H9 (cell line): Measurements from ENCODE around the gene STOX2. TPM values are rescaled to one million over a fixed set of nuclear protein-coding genes. Genes with fewer than 3 reads are reported as not detected.

Source experiments
- DNase-seq: peaks from one replicate; pipeline ENCODE4 v3.0.0-alpha.2; 2017
- H2AFZ ChIP-seq: one replicate; pipeline ENCODE4 v1.6.1; 2013; ENCODE audit warnings: mild to moderate bottlenecking, low read length, control low read depth, moderate library complexity
- H2AK5ac ChIP-seq: 2 replicates; pipeline ENCODE4 v1.6.1; 2013; ENCODE audit warnings: low read length, control low read depth, mixed read lengths; ENCODE audit not compliant: insufficient read length
- H2BK120ac ChIP-seq: one replicate; pipeline ENCODE4 v1.6.1; 2013; ENCODE audit warnings: low read depth, mild to moderate bottlenecking, low read length, control low read depth, inconsistent platforms; ENCODE audit not compliant: poor library complexity, severe bottlenecking
- H2BK12ac ChIP-seq: 2 replicates; pipeline ENCODE4 v1.6.1; 2013; ENCODE audit warnings: low read length, control low read depth, mixed read lengths, low read depth; ENCODE audit not compliant: insufficient read length
- H2BK15ac ChIP-seq: 2 replicates; pipeline ENCODE4 v1.6.1; 2013; ENCODE audit warnings: low read depth, low read length, control low read depth
- H2BK20ac ChIP-seq: one replicate; pipeline ENCODE4 v1.6.1; 2013; ENCODE audit warnings: low read depth, mild to moderate bottlenecking, low read length, control low read depth, inconsistent platforms; ENCODE audit not compliant: poor library complexity, severe bottlenecking
- H2BK5ac ChIP-seq: 2 replicates; pipeline ENCODE4 v1.6.1; 2013; ENCODE audit warnings: low read length, control low read depth, mixed read lengths; ENCODE audit not compliant: insufficient read length
- H3K14ac ChIP-seq: 2 replicates; pipeline ENCODE4 v1.6.1; 2013; ENCODE audit warnings: low read length, control low read depth; ENCODE audit not compliant: insufficient read depth
- H3K18ac ChIP-seq: 2 replicates; pipeline ENCODE4 v1.6.1; 2013; ENCODE audit warnings: low read depth, mild to moderate bottlenecking, mixed read lengths, low read length, control low read depth; ENCODE audit not compliant: insufficient read length
- H3K23ac ChIP-seq: 2 replicates; pipeline ENCODE4 v1.6.1; 2013; ENCODE audit warnings: low read length, control low read depth, mixed read lengths, low read depth; ENCODE audit not compliant: insufficient read length
- H3K23me2 ChIP-seq: 2 replicates; pipeline ENCODE4 v1.6.1; 2013; ENCODE audit warnings: low read depth, mild to moderate bottlenecking, mixed read lengths, low read length, control low read depth; ENCODE audit not compliant: insufficient read length, poor library complexity, severe bottlenecking
- H3K27ac ChIP-seq: 2 replicates; pipeline ENCODE4 v1.5.1; 2013; ENCODE audit warnings: low read length, control low read depth, mixed read lengths, low read depth; ENCODE audit not compliant: insufficient read length
- H3K27me3 ChIP-seq: 2 replicates; pipeline ENCODE4 v1.6.1; 2013; ENCODE audit warnings: low read length, control low read depth, inconsistent platforms; ENCODE audit not compliant: insufficient read depth
- H3K4ac ChIP-seq: 2 replicates; pipeline ENCODE4 v1.6.1; 2013; ENCODE audit warnings: low read depth, mild to moderate bottlenecking, control low read depth, inconsistent platforms, low read length, moderate library complexity
- H3K4me1 ChIP-seq: 2 replicates; pipeline ENCODE4 v1.6.1; 2013; ENCODE audit warnings: low read length, control low read depth, inconsistent platforms; ENCODE audit not compliant: insufficient read depth
- H3K4me2 ChIP-seq: 2 replicates; pipeline ENCODE4 v1.6.1; 2013; ENCODE audit warnings: low read length, control low read depth, mixed read lengths; ENCODE audit not compliant: insufficient read length, insufficient read depth
- H3K56ac ChIP-seq: 2 replicates; pipeline ENCODE4 v1.6.1; 2013; ENCODE audit warnings: low read depth, mild to moderate bottlenecking, mixed read lengths, low read length, control low read depth; ENCODE audit not compliant: insufficient read length
- H3K79me1 ChIP-seq: 2 replicates; pipeline ENCODE4 v1.6.1; 2013; ENCODE audit warnings: low read depth, mild to moderate bottlenecking, moderate library complexity, low read length, control low read depth, inconsistent platforms; ENCODE audit not compliant: insufficient read depth, poor library complexity, severe bottlenecking
- H3K79me2 ChIP-seq: 2 replicates; pipeline ENCODE4 v1.6.1; 2013; ENCODE audit warnings: low read length, control low read depth, inconsistent platforms; ENCODE audit not compliant: insufficient read depth
- H3K9ac ChIP-seq: 2 replicates; pipeline ENCODE4 v1.6.1; 2013; ENCODE audit warnings: low read length, control low read depth, mixed read lengths; ENCODE audit not compliant: insufficient read length; ENCODE audit errors: extremely low read depth
- H3K9me3 ChIP-seq: one replicate; pipeline ENCODE4 v1.6.1; 2013; ENCODE audit warnings: low read depth, low read length, inconsistent platforms; ENCODE audit not compliant: control insufficient read depth
- H3T11ph ChIP-seq: one replicate; pipeline ENCODE4 v1.6.1; 2013; ENCODE audit warnings: mild to moderate bottlenecking, low read length, control low read depth, inconsistent platforms
- H4K20me1 ChIP-seq: one replicate; pipeline ENCODE4 v1.6.1; 2013; ENCODE audit not compliant: control insufficient read depth, insufficient read length, insufficient read depth
- H4K5ac ChIP-seq: 2 replicates; pipeline ENCODE4 v1.6.1; 2013; ENCODE audit warnings: low read depth, mild to moderate bottlenecking, mixed read lengths, low read length, control low read depth; ENCODE audit not compliant: insufficient read length
- H4K8ac ChIP-seq: replicated peaks from 2 replicates; pipeline ENCODE4 v1.6.1; 2013; ENCODE audit warnings: low read length, control low read depth, mixed read lengths, low read depth; ENCODE audit not compliant: insufficient read length
- H4K91ac ChIP-seq: 2 replicates; pipeline ENCODE4 v1.6.1; 2013; ENCODE audit warnings: low read depth, mild to moderate bottlenecking, moderate library complexity, mixed read lengths, low read length, control low read depth; ENCODE audit not compliant: insufficient read length
- H3K27ac Mint-ChIP-seq, 3 experiments: 2 replicates in 2 of 3; 3 replicates in 1 of 3; pipeline ENCODE4 v1.8.0; 2020 to 2021; ENCODE audit warnings: mixed read lengths in 3 of 3, mild to moderate bottlenecking in 1 of 3, moderate library complexity in 1 of 3
- H3K27me3 Mint-ChIP-seq: 2 replicates; pipeline ENCODE4 v1.8.0; 2021; ENCODE audit warnings: low read depth, mild to moderate bottlenecking, moderate library complexity, mixed read lengths
- H3K36me3 Mint-ChIP-seq, 3 experiments: 2 replicates in 2 of 3; 3 replicates in 1 of 3; pipeline ENCODE4 v1.8.0; 2020 to 2021; ENCODE audit warnings: low read depth in 3 of 3, mixed read lengths in 3 of 3; ENCODE audit not compliant: insufficient read depth in 1 of 3
- H3K4me1 Mint-ChIP-seq, 2 experiments: 2 replicates each; pipeline ENCODE4 v1.8.0; 2020; ENCODE audit warnings: mixed read lengths in 2 of 2
- H3K4me3 Mint-ChIP-seq, 2 experiments: 2 replicates in 1 of 2; 3 replicates in 1 of 2; pipeline ENCODE4 v1.8.0; 2020 to 2021; ENCODE audit warnings: mild to moderate bottlenecking in 2 of 2, mixed read lengths in 2 of 2, moderate library complexity in 1 of 2
- H3K9me3 Mint-ChIP-seq, 2 experiments: 2 replicates in 1 of 2; 3 replicates in 1 of 2; pipeline ENCODE4 v1.8.0; 2020; ENCODE audit warnings: mild to moderate bottlenecking in 2 of 2, mixed read lengths in 2 of 2, moderate library complexity in 1 of 2
- CTCF ChIP-seq: fragments of 200-600 bp; sonication (generic); conservative IDR thresholded peaks from 3 replicates; pipeline ENCODE4 v1.8.0; 2021; ENCODE audit warnings: antibody characterized with exemption, mild to moderate bottlenecking
- WGBS: extraction: QIAGEN DNeasy Blood & Tissue Kit; methylation state at CpG from one replicate; pipeline ENCODE4 v1.1.7; 2013; ENCODE audit warnings: missing lambda C conversion rate, low lambda C conversion rate, mixed read lengths; ENCODE audit not compliant: insufficient read length; ENCODE audit errors: extremely low coverage; 5-methylcytosine and 5-hydroxymethylcytosine counted together
- total RNA-seq: library from RNA; stranded (reverse); gene quantifications from 2 replicates; pipeline ENCODE4 v1.2.1, GENCODE V29; 2021

The STOX2 gene
- total RNA-seq, 1 experiment from 2014 or later: 28.2 TPM

- Histone ChIP-seq H3K18ac (no peak overlapping the region), H3K27me3 (no peaks in the 10 kb centered on the region), H3K23ac (no peak overlapping the region), H2AK5ac (no peak overlapping the region), H3K14ac (no peak overlapping the region), H2BK20ac (no peak overlapping the region), H3K79me1 (no peaks in the 10 kb centered on the region), H3K9ac (no peak overlapping the region), H3K27ac (no peak overlapping the region), H4K20me1 (no peaks in the 10 kb centered on the region), H2BK12ac (no peak overlapping the region), H3K9me3 (no peaks in the 10 kb centered on the region), H3K4me1 (peaks cover 3% of the 10 kb centered on the region; the same call in 1 of the 2 replicates), H2AFZ (no peak overlapping the region), H3K79me2 (no peaks in the 10 kb centered on the region), H3K56ac (no peak overlapping the region), H4K91ac (no peak overlapping the region), H3T11ph (no peak overlapping the region), H2BK5ac (no peak overlapping the region), H3K4ac (no peak overlapping the region), H2BK15ac (no peak overlapping the region), H3K23me2 (no peaks in the 10 kb centered on the region), H3K4me2 (no peak overlapping the region), H4K8ac (no peak overlapping the region), H2BK120ac (no peak overlapping the region), H4K5ac (no peak overlapping the region)
- no peak for TF ChIP-seq CTCF
- DNase-seq: no peak
- Mint-ChIP-seq H3K36me3 (no peaks in the 10 kb centered on the region), H3K27ac (no peak overlapping the region), H3K4me1 (peaks cover 18 to 19% of the 10 kb centered on the region in 2 experiments), H3K9me3 (no peaks in the 10 kb centered on the region), H3K27me3 (no peaks in the 10 kb centered on the region), H3K4me3 (no peak overlapping the region)
- no CpG with 5 or more reads among the region's 14 CpGs for WGBS
Observed at GRCh38 chr4:184056877-184057276, 151.8 kb downstream of the STOX2 start.
